NCI-H146 (cell line): ENCODE data around the gene PHF13.

Experiments
- DNase-seq: peaks from one replicate; lab custom pipeline; 2025; lab: John Stamatoyannopoulos, UW

PHF13 gene

DNA sequence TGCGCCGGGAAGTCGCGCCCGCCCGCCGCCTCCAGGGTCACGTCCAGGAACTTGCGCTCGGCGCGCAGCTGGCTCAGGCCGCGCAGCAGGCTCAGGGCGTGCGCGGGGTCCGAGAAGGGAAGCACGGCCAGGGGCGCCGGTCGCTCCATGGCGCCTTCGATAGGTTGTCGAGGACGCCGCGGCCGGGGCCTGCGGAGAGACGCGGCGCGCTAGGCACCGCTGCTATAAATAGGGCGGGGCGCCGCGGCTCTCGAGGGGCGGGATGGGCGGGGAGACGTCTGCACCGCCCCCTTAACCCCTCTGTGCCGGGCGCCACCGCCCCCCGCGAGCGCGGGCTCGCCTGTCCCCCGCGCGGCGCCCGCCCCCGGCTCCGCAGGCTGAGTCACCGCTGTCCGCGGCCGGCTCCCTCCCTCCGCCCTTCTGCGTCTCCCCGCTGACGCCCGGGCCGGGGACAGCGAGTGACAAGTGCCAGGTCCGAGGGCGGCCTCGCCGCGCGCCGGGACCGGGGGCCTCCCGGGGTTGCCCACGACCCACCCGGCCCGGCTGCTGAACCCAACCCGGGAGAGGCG is 10.8 kb upstream of the PHF13 start, which contains the start of gene KLHL21:
TSS of gene KLHL21 (minus strand) at position 201 of the 569 bp plus-strand sequence. CDS start at position 149, 52 bp downstream.
- DNase-seq, result peak; percentile 63

DNA sequence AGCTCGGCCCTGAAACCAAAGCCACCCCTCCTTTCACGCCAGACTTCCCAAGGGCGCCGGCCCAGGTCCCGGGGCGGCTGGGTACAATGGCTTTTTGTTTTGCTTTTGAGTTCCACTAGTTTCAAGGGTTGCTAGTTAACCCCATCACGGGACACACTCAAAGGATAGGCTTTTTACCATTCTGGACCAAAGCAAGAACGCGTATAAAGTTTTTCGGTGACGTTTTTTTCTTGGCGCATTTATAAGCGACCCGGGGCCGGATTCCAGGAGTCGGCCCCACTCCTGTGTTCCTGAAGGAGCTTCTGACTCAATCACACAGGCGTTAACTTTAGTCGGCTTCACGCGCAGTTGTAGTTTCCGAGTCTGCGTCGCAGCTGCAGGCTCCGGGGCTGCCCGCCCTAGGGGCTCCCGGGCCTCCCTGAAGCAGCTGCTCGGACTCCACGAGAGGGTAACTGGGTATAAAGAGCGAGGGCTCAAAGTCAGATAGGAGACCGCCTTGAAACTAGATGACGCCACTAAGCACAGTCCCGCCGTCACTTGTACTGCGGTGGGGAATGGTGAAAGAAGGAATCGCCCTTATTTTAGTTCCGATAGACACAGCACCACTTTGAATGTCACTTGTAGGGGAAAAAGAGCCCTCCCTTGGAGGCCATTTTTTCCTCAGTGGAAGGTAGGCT is 10.2 kb upstream of the PHF13 start:
- no peak for DNase-seq

DNA sequence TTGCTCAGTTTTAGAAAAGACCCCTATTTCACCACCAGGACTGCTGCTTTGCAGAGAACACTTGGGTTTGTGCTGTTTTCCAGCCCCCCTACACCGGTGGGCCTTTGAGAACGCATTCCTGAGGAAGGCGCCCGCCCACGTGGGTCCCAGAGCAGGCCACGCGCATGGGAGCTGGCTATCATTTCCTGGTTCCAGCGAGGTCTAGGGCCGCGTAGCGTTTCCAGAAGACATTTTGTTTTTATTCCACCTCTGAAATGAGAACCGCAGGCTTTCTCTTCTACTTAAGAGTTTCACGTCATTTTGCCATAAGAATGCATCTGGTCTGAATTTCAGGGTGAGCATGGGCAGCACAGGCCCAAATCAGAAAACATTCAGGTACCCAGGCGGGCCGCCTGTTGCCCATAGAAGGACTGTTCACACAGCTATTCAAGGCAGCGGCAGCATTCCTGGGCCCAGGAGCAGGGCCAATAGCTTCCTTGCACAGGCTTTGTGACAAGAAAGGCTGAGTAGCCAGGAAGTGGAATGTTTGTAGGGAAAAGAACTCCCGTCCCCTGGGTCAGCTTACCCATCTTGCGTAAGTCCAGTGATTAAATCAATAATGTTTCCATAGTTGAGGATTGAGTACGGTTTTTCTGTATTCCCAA is 9.5 kb upstream of the PHF13 start:
- no peak for DNase-seq

DNA sequence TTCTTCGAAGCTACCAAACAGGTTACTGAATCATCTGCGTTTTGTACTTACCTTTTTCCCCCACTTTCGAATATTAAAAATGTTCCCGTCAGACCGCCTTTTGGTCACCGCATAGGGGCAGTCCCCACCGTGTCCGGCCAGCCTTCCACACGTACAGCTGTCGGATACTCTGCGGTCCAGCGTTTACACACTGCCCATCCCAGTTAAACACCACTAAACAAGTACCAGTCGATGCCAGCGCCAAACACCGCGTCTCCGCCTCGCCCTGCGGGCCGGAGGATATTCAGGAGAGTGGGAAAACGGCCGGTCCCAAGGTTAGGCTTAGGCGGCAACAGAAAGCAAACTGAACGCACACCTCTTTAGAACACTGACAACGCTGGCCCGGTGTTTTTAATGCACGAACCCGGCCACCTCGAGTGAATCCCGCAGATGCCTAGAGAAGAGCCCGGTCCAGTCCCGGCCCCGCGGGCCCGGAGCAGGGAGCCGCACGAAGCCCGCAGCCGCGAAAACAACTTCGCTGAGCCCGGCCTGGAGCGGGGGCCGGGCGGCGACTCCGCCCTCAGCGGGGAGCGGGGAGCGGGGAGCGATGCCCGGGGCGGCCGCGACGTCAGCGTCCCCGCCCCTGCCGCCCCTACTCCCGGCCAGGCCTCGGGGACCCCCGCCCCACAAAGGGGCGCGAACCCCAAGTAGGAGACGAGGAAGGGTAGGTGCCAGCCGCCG is 730 bp upstream of the PHF13 start:
- peak; percentile 44 for DNase-seq

DNA sequence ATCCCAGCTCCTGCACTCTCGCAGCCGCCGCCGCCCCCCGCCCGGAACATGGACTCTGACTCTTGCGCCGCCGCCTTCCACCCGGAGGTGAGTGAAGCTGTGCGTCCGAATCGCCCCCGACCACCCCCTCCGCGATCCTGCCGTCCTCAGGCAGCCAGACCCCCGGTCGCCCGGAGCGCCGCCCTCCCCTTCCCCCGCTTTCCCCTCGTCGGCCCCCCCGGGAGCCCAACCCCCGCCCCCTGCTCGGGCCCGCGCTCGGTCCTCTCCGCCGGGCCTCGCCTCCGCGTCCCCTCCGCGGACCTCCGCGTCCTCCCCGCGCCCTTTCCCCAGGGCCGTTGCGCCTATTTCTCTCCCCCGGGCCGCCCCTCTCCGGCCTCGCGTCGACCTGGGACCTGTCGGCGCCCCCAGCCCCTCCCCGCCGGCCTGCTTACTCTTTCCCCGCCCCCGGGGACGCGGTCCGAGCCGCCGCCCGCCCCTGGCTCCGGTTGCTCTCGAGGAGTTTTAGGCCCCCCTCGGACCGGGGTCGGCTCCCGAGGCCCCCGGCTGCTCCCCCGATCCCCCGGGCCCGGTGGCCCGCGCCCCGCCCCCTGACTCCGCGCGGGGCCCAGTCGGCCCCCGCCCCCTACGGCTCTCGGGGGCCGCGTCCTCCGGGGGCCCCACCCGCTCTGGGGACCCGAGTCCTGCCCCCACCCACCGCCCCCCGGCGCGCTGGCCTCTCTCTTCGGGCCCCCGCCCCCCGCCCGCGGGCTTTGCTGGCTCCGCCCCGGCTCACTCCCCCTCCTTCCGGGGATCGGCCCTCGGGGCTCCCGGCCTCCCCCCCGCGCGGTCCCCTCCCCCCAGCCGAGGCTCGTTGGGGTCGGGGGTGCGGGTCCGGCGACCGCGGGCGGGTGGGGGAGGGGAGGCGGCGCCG is 743 bp downstream of the PHF13 start:
- DNase-seq, result peak; percentile 55

DNA sequence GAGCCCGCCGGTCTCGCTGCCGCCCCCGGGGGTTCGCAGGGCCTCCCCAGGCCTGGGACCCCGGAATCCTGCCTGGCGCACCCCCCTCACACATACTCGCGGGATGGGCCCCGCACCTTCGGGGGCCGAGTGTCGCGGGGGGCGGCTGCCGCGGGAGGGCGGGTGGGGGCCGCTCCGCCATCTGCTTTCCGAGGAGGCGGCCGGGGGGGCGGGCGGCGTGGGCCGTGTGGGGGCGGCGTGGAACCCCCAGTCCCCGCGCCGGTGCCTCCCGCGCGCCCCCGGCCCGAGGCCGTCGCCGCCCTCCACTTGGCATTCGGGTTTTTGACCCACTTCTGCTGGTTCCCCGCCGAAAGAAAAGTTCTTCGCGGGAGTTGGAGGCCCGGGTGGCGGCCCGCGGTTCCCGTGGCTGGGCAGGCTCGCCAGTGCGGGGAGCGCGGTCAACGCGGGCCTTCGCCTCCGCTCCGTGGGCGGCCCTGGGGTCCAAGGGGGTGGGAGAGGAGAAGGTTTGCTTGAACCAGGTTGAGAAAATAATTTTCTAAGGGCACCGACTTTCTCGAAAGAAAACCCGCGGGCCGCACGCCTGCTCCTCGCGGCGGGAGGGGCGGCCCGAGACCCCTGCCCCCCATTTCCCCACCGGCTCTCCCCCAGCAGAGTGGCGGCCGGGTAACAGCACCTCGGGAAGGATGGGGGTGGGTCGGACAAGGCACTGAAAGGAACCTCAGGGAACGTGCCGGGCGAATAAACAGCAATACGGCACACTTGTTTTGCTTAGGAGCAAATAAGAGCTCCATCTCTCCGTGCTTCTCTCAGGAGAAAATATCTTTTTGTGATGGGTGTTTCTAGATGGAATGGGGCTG is 1.6 kb downstream of the PHF13 start:
- DNase-seq, result no peak

DNA sequence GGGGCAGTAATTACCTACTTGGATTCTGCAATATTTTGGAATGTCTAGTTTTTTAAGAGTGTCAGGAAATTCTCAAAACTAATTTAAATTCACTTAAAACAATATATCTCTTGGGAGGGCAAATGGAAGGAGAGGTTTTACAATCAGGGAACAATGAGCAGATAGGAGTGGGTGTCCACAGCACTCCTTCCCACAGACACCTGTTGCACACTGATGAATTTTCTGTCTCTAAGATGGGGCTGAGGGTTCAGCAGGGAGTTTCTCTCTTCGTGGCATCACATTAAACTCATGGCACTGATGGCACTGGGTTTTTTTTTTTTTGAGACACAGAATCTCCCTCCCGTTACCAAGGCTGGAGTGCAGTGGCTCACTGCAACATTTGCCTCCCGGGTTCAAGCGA is 5.5 kb downstream of the PHF13 start:
- DNase-seq, result no peak

DNA sequence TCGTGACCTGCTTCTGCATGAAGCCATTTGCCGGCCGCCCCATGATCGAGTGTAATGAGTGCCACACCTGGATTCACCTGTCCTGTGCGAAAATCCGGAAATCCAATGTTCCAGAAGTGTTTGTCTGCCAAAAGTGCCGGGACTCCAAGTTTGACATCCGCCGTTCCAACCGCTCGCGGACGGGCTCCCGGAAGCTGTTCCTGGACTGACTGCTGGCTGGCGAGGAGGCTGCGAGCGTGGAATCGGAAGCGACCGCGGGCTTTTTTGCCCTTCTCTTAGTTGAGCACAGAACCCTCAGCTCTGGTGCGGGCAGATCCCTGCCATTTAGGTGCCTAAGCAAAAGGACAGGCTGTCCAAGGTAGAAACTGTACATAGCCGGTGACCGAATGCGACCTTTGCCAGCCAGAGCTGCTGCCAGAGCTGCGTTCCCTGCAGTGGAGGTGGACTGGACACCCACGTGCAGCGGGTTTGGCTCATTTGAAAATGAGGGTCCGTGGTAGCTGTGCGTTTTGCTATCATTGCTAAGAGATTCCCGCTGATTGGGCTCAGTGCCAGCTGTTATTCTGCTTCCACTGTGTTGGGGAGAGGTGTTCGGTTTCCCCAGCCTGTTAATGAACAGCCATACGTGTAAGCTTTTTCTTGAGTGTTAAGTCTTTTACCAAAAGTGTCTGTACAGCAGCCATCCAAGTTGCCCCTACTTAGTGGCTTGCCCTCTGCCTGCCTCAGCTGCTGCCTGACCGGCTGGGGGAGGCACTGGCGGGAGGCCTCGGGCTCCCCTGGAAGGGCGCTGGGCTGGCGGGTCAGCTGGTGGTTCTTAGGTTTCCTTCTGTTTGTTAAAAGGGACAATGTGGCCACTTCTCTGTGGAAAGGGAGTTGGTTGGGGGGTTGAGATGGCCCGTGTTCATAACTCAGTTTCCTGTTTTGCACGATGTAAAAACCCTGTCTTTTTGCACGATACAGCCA is 8.2 kb downstream of the PHF13 start:
- no peak for DNase-seq

DNA sequence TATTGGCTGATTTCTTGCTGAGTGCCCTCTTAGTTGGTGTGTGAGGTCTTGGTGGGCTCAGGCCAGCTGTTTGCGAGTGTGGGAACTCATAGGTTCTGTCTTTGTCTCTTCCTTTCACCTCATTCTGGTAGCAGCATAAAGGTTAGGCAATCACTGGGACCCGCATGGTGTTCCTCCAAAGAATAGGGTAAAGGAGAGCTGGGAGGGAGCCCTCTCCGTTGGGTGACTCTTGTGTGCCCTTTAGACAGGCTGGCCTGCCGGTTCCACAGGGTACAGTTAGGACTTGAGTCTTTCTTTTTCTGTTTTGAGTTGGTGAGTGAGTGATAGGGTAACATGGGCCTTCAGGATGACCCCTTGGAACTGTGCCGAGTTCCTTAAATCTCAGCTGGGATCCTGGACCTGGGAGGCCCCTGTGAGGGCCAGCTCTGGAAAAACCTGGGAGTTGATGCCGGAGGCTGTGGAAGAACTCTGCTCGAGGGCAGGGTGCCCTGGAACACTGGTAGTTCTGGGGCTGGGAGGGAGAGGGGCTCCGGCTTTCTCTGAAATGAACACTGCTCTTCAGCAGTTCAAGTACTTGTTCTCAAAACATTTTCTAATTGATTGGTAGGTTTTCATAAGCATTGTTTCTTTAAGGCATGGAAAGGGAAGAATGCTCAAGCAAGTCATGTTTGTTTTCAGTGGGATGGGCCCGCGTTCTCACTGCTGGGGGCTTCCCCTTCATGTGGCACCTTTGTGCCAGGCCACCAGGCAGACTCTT is 9.0 kb downstream of the PHF13 start:
- DNase-seq, result no peak

DNA sequence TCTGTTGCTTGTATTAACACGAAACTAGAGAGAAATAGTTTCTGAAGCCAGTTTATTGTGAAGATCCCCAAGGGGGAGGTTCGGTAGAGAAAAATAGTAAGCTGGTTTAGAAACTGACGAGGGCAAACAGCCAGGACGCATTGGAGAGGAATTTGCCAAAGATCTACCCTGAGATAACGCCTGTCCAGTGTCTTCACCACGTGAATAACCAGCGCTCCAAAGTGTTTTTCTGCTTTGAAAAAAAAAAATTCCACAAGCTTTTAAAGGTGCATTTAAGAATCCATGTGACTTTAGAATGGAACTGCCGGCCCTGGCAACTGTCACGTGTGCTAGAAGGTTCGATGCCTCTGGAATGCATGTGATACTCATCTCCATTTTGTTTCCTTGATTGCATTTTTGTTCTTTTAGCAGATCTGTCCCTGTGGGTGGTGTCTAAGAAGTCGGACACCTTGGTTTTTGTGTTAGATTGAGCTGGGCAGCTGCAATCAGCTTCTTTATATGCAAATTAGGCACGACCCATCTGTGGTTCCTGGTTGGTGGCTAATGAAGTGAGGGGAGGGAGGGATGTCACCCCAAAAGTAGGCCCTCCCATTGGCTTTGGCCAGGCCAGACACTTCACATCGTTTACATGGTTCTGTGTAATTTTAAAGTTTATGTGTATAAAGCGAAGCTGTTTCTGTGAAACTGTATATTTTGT is 9.9 kb downstream of the PHF13 start:
- no peak for DNase-seq

DNA sequence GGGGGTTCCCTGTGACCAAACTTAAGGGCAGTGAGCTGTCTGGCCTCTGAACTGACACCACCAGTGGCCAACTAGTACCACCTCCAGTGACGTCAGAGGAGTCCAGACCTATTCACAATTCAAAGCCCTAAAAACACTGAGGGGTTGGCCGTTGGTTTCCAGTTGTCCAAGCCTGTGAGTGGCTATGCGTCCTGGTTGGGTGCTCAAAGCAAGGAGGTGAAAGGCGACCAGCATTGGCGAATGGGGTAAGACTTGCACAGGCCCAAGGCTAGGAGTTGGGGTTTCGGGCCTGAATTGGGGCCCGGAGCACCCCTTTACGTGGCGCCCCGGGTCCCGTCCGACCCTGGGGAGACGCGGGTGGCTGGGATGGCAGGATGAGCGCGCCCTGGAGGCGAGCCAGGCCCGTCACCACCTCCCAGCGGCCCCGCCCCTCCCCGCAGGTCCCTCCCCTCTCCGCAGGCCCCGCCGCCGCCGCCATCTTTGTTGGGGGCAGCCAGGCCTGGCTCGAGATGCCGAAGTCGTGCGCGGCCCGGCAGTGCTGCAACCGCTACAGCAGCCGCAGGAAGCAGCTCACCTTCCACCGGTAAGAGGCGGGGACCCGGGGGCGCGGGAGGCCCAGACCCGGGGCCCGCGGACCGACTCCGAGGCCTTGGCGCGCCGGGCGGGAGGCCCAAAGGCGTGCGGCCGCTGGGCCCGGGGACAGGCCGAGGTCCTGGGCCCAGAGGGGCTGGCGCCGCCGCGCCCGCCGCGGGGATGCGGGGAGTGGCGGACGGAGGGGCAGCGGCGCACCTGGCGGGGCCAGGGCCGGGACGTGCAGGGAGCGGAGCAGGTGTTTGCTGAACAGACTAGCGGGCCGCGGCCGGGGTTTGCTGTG is 11.4 kb downstream of the PHF13 start, which contains the start of gene THAP3:
TSS of gene THAP3 (plus strand) at position 159 of the 874 bp plus-strand sequence. CDS start at position 510, 351 bp downstream.
- peak; percentile 77 for DNase-seq

DNA sequence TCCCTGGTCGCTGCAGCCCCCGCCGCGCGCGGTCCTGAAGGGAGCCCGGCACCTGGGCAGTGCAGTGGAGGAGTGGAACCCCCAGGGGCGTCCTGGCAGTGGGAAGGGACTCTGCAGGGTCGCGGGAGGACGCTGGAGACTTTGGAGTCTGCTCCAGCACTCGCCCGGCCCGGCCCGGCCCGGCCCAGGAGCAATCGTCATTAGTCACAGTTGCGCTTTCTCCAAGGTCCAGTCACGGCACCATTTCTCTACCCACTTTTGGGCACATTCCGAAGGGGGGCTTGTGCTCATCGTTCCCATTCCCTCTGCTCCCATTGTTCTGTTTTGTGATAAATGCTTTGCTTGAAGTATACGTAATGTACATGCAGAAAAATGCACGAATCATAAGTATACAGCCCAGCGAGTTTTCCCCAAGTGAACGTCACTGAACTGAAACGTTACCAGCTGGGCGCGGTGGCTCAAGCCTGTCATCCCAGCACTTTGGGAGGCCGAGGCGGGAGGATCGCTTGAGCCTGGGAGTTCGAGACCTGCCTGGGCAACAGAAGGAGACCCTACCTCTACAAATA is 12.1 kb downstream of the PHF13 start:
- DNase-seq, result no peak

DNA sequence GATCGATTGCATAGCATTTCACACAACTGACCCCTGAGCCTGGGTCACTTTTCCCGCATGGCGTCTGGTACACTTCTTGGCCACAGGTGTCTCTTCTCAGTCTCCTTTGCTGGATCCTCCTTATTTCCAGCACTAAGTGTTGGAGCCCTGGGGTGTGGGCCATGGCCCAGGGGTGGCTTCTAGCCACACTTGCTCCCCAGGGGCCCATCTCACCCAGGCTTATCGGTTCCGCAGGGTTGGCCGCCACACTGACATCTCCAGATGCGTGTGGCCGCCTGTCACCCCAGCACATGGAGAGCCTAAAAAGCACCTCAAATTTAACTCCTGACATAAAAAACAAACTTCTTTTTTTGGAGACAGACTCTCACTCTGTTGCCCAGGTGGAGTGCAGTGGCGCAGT is 13.5 kb downstream of the PHF13 start:
- DNase-seq, result no peak

DNA sequence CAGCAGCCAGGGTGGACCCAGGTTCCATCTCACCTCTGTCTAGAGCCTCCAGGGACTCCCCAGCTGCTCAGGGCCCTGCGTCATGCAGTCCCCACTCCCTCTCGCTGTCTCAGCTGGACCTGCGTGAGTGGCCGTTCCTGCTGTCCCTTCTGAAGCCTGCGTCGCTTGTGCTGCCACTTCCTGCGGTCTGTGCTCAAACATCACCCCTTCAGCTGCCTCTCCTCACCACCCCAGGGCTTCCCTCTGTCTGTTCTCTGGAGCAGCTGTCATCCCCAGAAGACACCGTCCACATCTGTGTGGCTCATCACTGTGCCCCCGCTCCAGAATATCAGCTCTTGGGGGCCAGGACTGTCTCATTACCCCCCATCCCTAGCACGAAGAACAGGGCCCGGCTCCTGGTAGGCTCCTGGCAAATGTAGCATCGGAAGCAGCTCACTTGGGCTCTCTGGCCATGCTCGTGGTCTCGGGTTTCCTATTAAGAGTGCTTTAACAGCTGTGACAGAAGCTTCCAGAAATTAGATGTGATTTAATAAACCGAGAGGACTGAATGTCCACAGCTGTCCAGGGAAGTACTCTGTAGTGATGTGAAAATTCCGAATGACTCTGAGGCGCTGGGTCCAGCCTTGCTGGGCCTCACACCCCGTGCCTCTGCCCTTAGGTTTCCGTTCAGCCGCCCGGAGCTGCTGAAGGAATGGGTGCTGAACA is 14.5 kb downstream of the PHF13 start:
- DNase-seq, result no peak

DNA sequence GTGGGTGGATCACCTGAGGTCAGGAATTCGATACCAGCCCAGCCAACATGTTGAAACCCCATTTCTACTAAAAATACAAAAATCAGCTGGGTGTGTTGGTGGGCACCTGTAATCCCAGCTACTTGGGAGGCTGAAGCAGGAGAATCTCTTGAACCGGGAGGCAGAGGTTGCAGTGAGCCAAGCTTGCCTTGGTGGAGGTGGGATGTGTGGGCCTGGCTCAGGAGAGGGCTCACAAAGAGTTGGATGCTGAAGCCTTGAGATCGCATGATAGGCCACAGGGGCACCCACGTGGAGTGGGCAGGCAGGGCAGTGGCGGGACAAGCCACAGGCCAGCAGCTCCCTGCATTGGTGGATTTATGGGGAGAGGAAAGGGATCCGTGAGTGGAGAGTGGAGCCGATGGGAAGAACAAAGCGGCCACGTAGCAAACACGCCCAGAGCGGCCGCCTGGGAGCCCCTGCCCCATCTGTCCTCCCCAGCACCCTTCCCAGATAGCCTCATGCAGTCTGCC is 15.5 kb downstream of the PHF13 start:
- DNase-seq, result no peak

DNA sequence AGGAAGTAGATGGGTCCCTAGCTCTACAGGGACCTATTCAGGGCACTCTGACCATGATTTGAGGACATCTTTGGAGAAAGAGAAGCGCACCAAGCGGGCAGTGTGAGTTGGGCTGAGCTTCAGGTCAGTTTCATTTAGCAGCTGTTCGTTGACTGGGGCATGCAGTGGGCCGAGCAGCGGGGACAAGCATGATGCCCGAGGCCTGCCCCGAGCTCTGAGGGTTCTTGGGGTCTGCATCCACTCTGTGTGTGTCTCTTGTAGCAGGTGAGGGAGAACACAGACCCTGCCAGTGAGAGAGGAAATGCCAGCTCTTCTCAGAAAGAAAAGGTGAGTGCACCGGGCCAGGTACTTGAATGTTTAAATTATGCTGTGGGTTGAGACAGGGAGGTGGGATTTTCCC is 16.5 kb downstream of the PHF13 start:
- DNase-seq, result no peak
